Stimulated activated naive CD4-positive, alpha-beta T cell treated with Interleukin-2 at 50 U/mL for 16 hours (primary cell): ENCODE results near the gene PDE6C.
"Not testable (repeated sequence)": the region's sequence is repeated elsewhere in the genome, so short reads cannot be mapped to it uniquely, and the experiment has no call there.

Experiments used
- DNase-seq: peaks from one replicate; lab custom pipeline; 2025; lab: John Stamatoyannopoulos, UW

The PDE6C gene

GRCh38 chr10:93630625-93631557 is 18.6 kb downstream of the PDE6C start:
- no peak for DNase-seq

- no peak for DNase-seq
These were observed 27.5 kb downstream of the PDE6C start for GRCh38 chr10:93639791-93640190.

DNA sequence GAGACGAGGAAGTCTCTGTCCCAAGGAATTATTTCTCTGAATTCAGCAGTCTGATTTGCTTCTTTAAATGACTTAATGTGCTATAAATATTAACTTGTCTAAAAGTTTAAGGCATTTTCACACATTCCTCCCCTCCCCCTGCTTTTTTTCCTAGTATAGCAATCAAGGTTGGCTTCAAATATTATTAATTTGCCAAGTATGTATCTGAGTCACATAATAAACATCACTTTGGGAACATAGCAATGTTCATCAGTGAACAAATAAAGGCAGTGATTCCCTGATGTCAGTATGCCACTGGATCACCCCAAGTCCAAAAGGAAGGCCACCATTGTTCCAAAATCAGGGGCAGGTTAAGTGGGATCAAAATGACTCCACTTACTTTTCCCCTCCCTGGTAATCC is 40.5 kb downstream of the PDE6C start:
- DNase-seq: no peak

DNA sequence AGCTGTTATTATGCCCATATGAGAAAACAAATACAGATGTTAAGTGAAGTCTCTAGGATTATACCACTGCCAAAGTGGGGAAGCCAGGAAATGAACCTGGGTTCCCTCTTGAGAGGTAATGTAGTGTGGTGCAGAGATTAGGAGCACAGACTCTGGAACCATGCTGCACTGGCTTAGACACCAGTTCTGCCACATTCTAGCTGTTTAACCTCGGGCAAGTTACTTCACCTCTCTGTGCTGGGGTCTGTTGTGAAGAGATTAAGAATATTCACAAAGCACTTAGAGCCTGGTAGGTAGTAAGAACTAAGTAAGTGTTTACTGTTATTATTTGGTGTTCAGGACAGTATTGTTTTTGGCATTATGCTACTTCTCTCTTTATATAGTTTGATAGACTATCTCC is 41.9 kb downstream of the PDE6C start:
- no peak for DNase-seq

- DNase-seq: no peak
These were observed 43.8 kb downstream of the PDE6C start for GRCh38 chr10:93656155-93656554.

GRCh38 chr10:93657757-93658156 is 45.4 kb downstream of the PDE6C start:
- no peak for DNase-seq

DNA sequence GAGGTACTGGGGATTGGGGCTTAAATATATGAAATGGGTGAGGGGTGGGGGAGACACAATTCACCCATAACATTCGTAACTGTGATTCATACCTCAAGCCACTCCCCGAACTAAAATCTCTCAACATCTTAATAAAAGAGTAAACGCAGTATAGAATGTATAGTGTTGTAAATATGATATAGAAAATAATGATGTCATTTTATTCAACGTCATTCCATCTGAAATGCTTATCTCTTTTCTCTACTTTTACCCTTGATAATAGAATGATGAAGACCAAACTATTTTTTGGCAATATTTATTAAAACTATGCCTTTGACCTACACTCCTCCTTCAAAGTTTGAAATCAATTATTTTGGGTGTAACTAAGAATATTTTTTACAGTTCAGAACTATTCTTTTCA is 53.7 kb downstream of the PDE6C start:
- DNase-seq: no peak

DNA sequence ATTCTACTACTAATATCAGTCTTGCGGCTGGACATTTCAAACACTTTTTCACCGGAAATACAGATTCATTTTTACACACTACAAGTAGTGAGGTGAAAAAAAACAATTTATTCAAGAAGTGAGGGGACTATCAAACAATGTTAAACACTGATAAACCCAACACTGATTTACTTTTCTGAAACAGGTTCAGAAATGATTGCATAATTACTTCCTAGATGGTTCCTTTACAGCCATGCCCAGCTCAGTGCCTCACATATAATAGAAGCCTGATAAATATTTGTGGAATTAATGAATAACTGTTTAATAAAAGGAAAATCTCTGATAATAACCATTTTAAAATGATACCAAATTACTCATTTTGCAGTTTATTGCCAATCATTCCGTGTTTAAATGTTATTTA is 55.5 kb downstream of the PDE6C start:
- no peak for DNase-seq

DNA sequence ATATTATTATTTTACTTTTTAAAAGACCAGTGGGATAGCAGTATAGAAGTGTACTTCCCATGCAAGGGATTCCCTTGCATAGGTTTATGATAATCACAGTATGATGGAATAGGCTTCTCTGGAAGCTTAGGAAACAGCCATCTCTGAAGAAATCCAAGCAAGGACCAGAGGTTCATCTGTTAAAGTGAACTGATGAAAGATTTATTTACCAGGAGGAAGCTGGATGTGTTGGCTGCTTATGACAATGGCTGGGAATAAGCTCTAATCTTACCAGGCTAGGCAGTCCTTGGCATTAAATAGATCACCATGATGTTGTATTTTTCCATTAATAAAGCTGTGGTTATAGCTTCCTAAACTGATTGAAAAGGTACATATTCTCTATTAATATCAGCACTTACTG is 58.0 kb downstream of the PDE6C start:
- no peak for DNase-seq

GRCh38 chr10:93671042-93671441 is 58.7 kb downstream of the PDE6C start:
- DNase-seq: no peak

GRCh38 chr10:93672022-93672678 is 59.8 kb downstream of the PDE6C start:
- DNase-seq: no peak

- no peak for DNase-seq
These were observed 60.6 kb downstream of the PDE6C start for GRCh38 chr10:93672890-93673289.

GRCh38 chr10:93673791-93674190 is 61.5 kb downstream of the PDE6C start:
- no peak for DNase-seq

DNA sequence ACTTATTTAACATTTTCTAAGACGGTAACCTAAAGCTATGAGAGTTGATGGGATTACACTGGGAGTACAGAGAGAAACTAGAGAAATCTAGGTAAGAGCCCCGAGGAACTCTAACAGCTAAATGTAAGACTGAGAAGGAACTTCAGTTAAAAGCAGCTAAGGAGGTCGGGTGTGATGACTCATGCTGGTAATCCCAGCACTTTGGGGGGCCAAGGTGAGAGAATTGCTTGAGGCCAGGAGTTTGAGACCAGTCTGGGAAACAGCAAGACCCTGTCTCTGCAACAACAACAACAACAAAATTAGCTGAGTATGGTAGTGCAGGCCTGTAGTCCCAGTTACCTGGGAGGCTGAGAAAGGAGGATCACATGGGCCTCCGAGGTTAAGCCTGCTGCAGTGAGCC is 66.0 kb downstream of the PDE6C start:
- no peak for DNase-seq

DNA sequence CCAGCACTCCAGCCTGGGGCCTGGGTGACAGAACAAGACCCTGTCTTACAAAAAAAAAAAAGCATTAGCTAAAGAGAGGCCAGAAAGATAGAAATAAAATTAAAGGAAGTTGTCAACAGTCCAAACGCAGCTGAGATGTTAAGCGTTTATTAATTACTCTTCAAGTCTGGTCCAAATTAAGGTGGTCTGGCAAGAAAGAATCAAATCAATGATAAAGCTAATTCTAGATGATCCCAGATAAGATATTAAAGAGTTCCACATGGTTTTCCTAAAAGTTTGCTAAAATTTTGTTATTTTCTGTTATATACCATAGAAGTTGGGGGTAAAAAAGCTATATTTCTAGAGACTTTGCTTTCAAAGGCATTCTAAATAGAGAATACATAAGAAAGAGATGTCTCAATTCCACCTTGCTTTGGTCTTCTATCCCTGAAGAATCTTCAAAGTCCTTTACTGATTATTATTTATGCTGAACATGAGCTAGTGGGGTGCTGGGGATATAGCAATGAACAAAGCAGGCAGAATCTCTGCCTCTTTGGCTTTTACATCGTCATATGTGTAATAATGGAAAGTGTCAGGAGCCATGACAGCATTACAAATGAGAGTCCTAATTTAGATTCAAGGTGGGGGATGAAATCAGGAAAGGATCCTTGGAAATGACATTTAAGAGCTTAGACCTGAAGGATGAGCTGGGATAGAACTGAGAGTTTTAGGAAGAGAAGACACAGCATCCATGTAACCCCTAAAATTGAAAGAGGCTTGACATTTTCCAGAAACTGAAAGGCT is 66.7 kb downstream of the PDE6C start:
- DNase-seq: no peak

DNA sequence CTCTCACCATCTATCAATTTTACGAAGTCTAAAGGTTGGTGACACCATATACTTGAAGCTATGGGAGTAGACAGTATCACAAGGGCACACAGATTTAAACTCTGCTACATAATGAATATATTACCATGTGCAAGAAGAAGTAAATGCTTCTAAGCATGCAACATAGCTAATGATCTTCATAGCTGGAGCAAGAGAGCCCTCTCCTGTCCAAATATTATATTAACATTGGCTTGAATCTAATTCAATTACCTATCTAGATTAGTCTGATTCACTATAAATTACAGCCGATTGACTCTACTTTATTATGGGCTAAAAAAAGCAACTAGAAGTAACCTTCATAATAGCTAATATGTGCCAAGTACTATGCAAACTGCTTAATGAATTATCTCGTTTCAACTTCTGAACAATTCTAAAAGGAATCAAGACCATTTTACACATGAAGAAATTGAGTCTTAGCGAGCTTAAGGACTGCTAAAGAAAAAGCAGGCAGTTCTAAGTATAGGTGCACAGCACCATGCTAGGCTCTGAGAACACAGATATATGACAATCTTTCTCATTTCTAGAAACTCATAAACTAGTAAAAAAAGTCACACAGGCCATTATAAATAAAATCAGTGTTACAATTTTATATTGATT is 68.2 kb downstream of the PDE6C start:
- DNase-seq: no peak

- no peak for DNase-seq
These were observed 75.4 kb downstream of the PDE6C start for GRCh38 chr10:93687737-93688136.

- no peak for DNase-seq
These were observed 83.4 kb downstream of the PDE6C start for GRCh38 chr10:93695740-93696139.

- not testable (repeated sequence) for DNase-seq
These were observed 84.2 kb downstream of the PDE6C start for GRCh38 chr10:93696582-93696981.

- no peak for DNase-seq
These were observed 84.9 kb downstream of the PDE6C start for GRCh38 chr10:93697207-93697606.

DNA sequence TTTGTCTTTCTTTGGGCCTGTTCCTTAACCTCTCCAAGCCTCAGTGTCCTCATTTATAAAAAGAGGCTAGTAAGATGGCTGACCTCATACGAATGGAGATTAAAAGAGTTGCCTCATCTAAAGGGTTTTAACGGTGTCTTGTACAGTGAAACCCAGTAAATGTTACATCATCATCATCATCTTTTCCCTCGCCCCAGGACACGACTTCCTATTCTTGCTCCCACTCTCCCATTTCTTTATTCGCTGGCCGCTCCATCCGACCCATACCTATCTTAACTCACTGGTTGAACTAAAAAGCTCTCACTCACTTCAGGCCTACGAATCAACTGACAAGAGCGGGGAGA is 89.5 kb downstream of the PDE6C start:
- no peak for DNase-seq
